ENCODE results near the gene CMSS1.

- TF ChIP-seq CTCF (IDR thresholded peaks at IDR 0.05): no peak
- TF ChIP-seq POLR2A (IDR thresholded peaks at IDR 0.05): no peak
Measured at GRCh38 chr3:100032243-100032642, 214.6 kb downstream of the CMSS1 start.

Data from Peyer's patch (tissue), 4 donors.